Activated CD4-positive, alpha-beta T cell treated with anti-CD3 and anti-CD28 coated beads for 1 hour (primary cell): ENCODE results near the gene ASTN1.

Experiments used
- DNase-seq: peaks from one replicate; pipeline ENCODE4 v3.0.0-alpha.2; 2020

The ASTN1 gene

DNA sequence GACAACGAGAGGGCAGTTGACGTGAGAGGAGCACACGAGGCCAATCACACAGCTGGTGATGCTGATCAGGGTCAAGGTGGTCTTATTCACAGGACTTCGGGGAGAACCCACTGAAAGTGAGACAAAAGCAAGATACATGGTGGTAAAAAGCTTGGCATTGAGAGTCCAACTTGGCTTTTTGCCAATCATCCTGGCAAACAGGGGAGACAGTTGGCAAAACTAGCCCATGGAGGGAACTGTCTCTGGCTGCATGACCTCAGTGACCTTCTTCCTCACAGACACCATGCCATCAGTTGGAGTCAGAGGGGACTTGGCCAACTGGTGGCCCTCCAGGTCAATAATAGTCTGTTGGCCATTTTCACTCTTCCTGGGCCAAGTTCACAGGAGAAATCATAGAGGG lies 139.9 kb downstream of the ASTN1 start:
- DNase-seq: no peak

DNA sequence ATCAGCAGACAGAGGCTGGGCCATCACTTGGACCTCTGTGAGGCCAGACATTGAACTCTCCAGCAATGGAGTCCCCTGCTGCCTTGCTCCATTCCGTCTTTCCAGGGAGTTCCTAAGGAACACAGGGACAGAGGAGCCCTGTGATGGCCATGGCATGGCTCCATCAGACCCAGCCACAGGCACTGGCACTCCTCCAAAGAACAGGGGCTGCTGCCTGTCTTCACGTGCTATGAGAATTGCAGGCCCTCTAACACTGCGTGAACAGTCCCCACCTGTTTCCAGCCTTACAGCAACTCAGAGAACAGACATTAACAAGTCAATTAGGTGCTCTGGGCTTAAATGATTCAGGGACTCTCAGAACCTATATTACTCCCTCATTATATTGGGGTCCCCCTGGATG lies 140.8 kb downstream of the ASTN1 start:
- no peak for DNase-seq

DNA sequence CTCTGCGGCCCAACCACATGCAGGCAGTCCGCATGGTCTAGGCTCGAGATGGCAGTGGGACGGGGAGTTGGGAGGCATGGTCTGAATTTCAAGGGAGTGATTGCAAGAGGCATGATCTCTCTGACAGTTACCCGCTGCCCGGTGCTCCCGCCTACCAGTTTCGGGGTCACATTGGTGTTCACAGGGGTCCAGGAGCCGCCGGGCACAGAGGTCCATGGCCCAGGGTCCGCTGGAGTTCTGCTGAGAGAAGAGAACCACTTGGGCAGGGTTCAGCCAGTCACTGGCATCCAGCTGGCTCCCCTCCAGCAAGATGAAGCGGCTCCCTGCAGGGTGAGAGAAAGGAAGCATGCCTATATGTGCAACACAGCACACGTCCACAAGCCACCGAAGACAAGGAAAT lies 141.3 kb downstream of the ASTN1 start:
- no peak for DNase-seq

DNA sequence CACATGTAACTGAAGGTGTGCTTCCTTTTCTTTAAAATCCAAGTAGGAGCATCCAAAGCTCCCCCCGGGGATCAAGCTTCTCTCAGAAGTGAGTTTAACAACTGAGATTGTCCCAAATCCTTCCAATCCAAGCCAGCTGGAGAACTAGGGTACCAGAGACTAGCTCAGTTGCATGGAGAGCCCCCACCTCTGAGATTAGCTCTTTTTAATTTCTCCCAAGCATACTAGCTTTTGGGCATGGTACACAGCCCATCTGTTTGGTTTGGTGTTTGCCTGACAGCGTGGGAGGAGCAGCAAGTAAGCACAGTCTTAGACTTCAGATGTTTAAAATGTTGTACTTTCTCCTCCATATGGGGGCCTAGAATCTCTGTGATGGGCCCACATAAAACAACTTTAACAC lies 142.8 kb downstream of the ASTN1 start:
- DNase-seq: no peak

DNA sequence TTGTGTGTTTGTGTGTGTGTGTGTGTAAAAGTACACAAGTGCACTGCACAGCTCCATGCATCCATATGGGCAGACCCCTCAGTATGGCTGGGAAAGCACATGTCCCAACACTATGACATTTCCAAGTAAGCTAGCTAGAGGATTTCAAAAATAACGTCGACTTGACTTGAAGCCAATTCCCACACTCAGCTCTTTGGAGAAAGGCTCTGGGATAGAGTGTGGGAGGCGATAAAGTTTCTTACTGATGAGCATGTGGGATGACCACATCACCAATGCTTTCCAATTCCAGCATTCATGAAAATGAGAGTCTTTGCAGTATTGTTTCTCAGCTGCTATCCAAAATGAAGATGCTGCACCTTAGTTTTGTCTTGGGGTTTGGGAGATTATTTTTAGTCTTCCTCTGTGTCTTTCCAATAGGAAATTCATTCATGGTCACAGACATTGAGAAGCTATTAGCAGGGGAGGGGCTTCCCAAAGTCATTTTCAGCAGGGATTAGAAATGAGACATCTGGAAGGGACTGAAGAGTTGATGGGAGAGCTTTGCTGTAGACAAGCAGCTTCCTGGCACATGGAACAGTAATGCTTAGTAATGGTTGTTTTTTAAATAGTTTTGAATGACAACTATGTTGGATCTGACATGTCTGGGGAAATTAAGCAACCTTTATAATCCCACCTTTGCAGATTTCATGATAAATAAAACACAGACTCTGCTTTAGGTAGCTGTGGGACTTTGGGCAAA lies 143.5 kb downstream of the ASTN1 start:
- DNase-seq: no peak

DNA sequence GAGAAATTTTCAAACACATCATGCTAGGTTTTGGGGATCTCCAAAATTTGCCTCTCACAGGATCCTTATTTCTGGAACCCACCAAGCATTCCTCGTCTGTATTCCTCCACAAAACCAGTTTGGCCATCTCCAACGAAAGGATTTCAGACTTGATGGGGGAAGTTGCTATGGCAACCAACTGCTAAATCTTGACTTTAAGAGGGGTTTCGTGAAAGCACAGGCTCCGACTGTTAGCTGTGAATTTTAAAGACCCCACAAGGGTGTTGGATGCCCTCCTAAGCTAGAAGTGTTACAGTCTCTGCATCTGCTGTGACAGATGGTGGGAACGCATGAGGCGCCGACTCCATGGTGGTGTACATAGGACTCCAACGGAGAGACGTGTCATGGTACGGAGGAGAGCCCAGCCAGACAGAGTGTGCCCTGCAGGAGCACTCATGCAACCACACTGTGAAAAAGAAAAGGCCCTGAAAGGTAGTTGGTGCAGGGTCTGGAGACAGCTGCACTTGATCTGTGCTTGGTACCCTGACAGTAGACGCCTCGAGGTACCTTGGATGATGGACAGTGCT lies 147.1 kb downstream of the ASTN1 start:
- DNase-seq: no peak

DNA sequence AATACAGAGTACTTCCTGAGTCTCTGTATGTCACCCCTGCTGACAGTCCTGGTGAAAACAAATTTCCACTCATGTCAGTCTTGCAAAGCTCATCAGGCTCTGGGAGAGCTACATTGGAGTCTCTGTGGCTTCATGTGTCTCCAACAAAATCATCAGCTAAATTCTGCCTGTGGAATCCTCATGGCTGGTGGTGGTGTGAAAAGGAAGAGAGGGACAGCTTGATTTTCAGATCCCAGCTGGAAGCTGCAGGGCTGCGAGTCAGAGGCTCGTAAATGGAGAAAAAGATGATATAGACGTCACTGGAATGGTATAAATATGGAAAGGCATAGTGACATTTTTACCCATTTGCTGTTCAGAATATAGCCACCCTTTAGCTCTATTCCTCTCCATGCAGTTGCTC lies 150.2 kb downstream of the ASTN1 start:
- DNase-seq: no peak

DNA sequence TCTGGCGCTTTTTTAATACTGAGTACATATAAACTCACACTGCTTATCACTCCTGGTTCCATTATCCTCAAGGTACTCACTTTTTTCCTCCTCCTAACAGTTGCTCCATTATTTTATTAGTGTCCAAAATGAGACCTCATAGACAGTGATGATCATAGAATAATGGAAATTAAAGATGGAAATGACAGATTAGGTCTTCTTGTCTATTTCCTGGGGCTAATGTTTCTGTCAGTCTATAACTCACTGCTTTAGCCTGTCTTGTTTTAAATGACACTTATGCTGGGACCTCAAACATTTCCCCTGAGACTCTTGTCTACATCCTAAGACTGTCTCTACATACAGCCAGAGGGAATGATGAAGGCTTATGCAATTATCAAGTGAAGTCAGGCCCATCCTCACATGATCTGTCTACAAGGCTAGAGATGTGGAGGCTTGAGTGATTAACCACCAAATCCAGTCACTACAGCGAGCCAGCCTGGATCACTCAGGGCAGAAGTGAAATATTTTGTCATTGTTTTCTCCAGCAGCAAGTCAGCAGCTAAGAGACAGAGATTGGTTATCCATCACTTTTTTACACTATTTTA lies 152.1 kb downstream of the ASTN1 start:
- no peak for DNase-seq

DNA sequence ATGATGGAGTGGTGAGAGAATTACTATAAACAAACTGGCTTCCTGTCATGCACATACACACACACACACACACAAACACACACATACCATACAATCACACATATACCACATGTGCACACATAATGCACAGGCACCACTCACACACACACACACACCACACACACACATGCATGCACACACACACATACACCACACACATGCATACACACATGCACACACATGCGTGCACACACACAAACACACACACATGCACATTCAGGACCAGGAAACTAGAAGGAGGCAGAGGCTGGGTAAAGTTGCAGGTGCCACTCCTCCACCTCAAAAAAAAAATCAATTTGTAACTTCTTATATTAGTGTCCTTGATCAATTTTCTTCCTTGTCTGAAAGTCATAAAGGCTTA lies 153.0 kb downstream of the ASTN1 start:
- no peak for DNase-seq

DNA sequence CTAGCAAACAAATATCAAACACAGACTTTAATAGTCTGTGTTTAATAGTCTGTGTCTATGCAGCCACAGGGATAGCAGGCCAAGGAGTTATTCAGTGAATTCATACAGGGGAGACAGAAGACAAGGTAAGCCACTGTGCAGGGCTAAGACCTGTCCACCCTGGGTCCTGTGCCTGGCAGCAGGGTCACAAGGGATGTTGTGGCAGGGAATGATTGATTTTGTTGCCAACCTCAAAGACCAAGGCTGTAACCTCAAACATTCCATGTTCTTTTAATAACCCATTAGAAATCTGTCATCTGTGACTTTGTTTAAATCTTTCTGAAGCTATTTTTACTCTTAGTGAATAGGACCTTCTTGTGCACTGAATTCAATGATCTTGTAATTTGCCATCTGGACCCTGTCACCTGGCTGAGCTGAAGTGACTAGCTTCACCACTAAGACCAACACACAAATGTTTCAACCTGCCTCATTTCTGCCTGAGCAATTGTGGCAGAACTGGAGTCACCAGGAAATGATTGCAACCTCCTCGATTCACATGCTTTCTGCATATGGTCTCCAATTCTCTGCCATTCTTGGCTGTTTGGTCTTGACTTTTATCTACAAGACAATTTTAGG lies 154.2 kb downstream of the ASTN1 start:
- DNase-seq: no peak

DNA sequence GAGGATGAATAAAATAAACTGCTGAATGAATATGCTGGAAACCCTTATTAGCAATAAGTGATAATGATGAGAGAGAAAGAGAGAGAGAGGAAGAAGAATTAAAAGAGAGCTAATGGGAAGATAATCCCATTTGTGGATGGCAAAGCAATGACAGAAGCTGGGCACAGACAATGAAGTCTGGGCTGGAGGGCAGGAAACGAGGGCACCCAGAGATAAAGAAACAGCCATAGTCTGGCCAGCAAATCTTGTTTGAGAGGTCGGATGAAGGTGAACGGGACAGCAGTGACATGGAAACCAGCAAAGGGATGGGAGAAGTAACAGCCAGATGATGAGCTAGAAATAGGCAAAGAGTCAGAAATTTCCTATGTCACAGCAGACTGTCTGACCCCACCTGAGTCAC lies 155.9 kb downstream of the ASTN1 start:
- DNase-seq: no peak

DNA sequence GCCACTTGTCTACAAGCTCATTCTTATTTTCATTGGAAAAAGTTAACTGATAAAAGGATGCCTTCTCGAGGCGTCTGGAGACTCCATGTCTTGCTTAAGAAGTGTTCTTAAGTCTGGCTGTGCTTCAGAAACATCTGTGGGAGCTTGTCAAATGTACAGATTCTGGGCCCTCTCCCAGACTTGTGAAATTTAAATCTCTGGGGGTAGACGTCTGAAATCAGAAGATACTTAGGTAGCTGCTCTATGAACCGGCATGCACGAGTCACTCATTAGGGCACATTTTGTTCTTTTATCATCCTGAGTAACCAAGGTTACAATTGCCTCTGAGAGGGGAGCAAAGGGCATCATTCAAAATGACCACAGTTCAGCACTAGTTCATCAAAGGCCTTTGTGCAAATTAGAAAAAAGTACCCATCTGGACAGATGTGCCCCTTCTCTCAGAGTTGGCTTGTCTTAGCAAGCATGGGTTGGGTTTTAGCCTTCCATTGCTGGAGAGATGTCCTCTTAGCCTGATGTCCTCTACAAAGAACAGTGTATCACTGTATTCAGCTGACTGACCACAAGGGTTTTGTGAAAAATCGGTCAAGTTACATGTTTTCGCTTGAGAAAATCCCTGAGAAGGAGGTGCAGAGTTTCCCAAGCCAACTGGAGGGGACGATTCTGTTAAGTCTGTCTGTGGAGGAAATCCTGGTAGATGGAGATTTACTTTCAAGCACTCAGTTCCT lies 156.9 kb downstream of the ASTN1 start:
- no peak for DNase-seq

DNA sequence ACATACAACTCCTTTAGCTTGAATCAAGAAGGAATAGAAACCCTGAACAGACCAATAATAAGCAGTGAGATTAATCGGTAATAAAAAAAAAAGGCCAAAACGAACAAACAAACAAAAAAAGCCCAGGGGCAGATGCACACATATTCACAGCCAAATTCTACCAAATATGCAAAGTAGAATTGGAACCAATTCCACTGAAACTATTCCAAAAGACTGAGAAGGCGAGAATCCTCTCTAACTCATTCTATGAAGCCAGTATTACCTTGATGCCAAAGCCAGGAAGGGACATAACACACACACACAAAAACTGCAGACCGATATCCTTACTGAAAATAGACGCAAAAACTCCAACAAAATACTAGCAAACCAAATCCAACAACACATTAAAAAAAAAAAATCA lies 161.6 kb downstream of the ASTN1 start:
- no peak for DNase-seq

DNA sequence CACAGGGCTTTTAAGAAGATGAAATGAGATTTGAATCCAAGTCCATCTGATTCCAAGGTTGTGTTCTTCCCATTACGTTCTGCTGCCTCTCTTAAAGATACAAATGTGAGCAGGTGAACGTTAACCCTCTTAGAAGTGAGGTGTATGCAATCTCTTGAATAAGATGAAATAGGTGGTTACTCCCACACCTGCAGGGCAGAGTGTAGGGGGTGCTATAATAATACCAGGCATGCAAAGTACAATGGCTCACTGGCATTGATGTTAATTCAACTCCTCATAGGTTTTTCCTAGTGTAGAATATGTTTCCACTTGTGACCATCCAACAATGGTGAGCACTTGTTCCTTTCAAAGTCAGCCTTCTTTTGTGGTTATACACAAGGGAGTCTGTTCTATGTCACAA lies 163.0 kb downstream of the ASTN1 start:
- DNase-seq: no peak

DNA sequence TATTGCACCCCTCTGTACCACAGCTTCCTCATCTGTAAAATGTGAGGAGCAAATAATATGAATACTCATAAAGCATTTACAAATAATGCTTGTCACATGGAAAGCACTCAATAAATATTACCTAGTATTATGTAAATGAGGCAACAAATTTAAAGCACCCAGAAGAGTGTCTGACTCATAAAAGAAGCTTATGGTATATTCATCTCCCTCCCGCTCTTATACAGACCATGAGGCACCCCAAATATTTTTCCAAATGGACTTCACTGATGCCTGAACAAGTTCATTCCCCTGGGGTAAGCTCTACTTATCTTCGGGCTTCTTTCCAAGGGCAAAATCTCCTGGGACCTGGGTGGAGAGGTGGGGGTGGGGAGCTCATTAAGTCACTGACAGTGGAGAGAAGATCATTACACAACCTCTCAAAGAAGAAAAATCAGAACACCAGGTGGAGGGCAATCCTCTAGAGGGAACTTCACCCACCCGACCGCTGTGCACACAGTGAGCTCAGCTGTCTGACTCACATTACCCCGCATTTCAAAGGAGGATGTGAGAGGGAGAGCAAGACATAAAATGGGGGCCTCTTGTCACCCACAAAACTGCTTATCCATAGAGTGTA lies 166.2 kb downstream of the ASTN1 start:
- DNase-seq: no peak

DNA sequence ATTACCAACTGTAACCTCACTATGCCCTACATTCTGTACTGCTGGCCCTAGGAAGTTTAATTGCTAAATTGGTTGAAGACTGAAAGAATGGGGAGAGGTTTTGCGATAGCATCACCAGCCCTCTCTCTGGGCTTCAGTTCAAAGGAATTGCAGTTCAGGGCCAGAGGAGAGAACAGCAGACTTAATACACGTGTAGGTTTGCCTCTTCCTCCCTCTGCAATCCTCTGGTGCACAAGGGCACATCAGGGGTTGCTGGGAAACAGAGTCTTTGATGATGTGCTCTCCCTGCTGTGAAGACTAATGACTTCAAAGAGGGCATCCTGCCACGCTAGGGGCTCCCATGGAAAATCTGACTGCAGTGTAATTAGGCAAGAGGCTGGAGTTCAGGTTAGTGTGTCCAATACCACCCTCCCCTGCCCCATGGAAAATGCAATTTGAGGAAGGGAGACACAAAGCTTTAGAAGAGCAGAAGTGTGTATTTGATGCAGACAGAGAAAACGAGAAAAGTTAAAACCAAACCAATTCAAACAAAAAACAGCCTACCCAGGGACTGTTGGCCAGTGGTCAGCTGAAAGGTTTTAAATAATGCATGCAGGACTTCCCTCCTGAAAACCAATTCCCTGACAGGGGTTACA lies 167.9 kb downstream of the ASTN1 start:
- no peak for DNase-seq

DNA sequence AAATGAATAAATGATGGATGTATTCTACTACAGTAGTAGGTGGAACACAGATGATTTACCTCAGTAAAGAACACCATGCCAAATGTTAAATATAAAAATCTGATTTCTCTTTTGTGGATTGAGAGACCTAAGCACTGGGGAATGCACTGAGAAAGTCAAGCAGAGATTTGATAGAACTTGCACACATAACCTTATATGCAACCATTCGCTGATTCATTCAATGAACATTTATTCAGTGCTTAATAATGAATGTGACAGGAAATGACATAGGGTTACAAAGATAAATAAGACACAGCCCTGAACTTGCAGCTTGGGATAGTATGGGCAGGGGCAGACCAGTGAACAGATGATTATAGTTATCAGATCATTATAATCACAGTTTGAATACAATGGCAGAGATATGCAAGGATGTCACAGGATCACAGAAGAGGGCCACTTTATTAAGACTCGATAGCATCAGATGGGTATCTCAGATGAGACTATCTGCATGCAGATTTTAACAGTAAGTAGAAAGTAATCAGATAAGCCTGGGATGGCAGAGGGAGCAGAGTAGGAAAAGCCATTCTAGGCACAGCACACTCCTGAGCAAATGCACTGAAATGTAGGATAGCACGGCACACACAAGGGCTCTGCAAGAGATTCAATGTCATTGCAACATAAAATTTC lies 169.4 kb downstream of the ASTN1 start:
- DNase-seq: no peak

DNA sequence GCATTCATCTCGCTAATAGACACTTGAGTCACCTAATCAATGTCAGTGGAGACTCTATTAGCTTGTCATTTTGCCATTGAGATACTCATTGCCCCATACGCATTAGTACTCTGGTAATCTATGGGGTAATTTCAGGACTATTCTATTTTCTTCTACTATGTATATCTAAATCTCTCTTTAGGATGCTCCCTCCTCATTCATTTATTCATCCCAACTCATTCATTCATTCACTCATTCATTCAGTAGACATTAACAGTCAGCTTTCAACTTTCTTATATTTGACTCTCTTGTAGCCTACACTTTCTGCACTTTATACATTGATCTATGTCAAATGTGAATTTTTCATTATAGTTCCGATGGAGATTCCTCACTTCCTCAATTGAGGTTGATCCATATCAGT lies 170.9 kb downstream of the ASTN1 start:
- DNase-seq: no peak

DNA sequence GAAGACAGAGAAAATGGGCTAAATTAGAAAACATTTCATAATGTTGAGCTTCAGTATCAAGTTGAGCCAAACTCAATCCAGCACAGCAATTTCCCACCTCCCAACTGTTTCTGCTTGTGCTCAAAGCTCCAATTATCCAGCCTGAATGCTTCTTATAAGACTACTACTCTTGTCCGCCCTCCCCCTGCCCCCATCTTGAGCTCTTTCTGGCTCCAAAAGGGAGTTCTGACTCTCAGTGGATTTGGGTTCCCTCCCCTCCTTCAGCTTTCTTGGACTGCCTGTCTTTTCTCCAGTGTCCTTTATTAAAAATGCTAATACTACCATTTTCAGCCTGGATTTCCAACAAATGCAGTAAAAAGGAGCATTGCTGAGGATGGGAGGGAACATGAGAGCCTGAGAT lies 174.8 kb downstream of the ASTN1 start:
- DNase-seq: no peak

DNA sequence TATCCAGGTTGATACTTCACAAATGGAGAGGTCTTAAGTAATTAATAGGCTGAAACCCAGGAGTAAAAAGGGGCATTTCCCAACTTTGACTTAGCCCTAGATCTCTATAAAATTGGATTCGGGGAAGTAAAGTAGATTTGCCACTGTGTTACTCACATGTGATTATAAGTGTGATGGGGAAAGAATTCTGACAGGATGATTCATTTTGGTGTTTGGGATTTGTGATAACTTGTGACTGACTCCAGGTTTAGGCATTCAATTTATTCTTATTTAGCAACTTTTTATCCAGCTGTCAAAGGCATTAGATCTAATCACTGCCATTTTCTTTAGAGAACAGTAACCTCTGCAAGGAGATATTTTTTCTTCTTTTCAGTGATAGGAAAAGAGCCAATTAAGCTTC lies 175.5 kb downstream of the ASTN1 start:
- no peak for DNase-seq

DNA sequence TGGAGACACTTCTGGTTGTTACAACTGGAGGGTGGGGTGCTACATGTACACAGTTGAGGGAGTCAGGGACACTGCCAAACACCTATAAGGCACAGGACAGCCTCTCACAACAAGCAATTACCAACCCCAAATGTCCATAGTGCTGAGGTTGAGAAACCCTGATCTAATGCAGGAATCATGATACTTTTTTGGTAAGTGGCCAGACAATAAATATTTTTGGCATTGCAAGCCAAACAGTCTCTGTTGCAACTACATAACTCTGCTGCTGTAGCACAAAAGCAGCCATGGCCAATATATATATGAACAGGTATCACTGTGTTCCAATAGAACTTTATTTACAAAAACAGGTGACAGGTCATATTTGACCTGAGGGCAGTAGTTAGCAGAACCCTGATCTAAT lies 177.5 kb downstream of the ASTN1 start:
- no peak for DNase-seq

DNA sequence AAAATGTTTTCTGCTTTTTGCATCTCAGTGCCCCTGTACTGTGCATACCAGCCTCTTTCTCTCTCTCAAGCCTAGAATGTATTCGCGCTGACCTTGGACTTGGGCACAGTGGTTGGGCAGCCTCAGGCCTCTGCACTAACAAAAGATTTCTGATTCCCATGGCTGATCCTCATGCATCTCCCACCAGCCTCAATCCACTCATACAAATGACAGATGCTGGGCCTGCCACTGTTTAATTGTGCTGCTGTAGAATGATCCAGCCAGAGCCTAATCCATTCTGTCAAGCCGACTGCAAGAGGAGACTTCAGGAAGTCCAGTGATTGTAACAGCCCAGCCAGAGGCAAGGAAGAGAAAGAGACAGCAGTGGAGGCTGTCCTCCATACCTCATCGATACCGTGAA lies 180.8 kb downstream of the ASTN1 start:
- no peak for DNase-seq
